OCI-LY3 (cell line): ENCODE data around the gene TUBB2A.
"Not testable (repeated sequence)": the region's sequence is repeated elsewhere in the genome, so short reads cannot be mapped to it uniquely, and the experiment has no call there.

Experiments
- EZH2phosphoT487 ChIP-seq: fragments of 200-600 bp; shearing (Covaris generic); IDR thresholded peaks from 2 replicates; pipeline ENCODE4 v1.6.1; 2018; ENCODE audit warnings: antibody characterized with exemption, mixed run types, low read depth
- TF ChIP-seq, protein P1 (sequence below): fragments of 200-600, 300-600 bp; sonication (generic); IDR thresholded peaks from 2 replicates; pipeline ENCODE4 v1.5.1; 2014; ENCODE audit warnings: antibody characterized with exemption, low read length, low read depth

DNA sequence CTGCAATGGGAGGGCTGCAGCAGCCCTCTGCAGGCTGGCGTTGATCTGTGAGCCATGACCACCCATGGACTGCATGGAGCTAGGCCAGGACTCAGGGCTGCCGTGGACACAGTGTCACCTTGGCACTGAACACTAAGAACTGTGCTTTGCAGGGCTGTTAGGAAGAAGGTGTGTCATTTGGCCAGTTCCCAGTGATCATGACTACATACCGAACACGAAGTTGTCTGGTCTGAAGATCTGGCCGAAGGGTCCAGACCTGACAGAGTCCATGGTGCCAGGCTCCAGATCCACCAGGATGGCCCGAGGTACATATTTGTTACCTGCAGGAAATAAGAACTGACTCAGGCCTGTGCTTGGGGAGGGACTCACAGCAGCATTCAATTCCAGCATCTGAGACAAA is 1.9 kb downstream of the TUBB2A start:
- TF ChIP-seq EZH2phosphoT487 = not testable (repeated sequence)
- TF ChIP-seq, protein P1, sequence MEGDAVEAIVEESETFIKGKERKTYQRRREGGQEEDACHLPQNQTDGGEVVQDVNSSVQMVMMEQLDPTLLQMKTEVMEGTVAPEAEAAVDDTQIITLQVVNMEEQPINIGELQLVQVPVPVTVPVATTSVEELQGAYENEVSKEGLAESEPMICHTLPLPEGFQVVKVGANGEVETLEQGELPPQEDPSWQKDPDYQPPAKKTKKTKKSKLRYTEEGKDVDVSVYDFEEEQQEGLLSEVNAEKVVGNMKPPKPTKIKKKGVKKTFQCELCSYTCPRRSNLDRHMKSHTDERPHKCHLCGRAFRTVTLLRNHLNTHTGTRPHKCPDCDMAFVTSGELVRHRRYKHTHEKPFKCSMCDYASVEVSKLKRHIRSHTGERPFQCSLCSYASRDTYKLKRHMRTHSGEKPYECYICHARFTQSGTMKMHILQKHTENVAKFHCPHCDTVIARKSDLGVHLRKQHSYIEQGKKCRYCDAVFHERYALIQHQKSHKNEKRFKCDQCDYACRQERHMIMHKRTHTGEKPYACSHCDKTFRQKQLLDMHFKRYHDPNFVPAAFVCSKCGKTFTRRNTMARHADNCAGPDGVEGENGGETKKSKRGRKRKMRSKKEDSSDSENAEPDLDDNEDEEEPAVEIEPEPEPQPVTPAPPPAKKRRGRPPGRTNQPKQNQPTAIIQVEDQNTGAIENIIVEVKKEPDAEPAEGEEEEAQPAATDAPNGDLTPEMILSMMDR = not testable (repeated sequence)
